ENCODE results near the gene ERBB3. TPM values are rescaled to one million over a fixed set of nuclear protein-coding genes. Genes with fewer than 3 reads are reported as not detected.

ERBB3 gene
- total and polyA plus RNA-seq, 2 of the 8 experiments (the other 6 are each of a cell fraction or from before 2014, with no cell fraction given): 33.9 to 52.4 TPM

GRCh38 chr12:56151672-56152131 is 71.7 kb downstream of the ERBB3 start (continued):
- no peak for TF ChIP-seq ATF2 (IDR thresholded peaks at IDR 0.05; ENCODE audit: low read length)
- TF ChIP-seq SUZ12 (IDR thresholded peaks at IDR 0.05; ENCODE audit: low read length): no peak
- TF ChIP-seq NANOG (IDR thresholded peaks at IDR 0.05; ENCODE audit: insufficient read depth, low read depth, low read length, poor library complexity, severe bottlenecking): no peak
- TF ChIP-seq ZNF274 (IDR thresholded peaks at IDR 0.05; ENCODE audit: borderline replicate concordance, extremely low read depth, low read length): no peak
- no peak for TF ChIP-seq CBX8 (IDR thresholded peaks at IDR 0.05; ENCODE audit: borderline replicate concordance, low read depth, low read length)
- TF ChIP-seq TBP (IDR thresholded peaks at IDR 0.05; ENCODE audit: low read depth, low read length): peak; percentile 26; the same call in 1 of the 2 replicates
- no peak for TF ChIP-seq CHD1 (IDR thresholded peaks at IDR 0.05; ENCODE audit: low read depth, low read length)
- TF ChIP-seq TAF1 (IDR thresholded peaks at IDR 0.05; ENCODE audit: low read depth, low read length): 0 out of 2 replicates have a peak, but pooled peaks have one; percentile 52
- no peak for TF ChIP-seq FOSL1 (IDR thresholded peaks at IDR 0.05; ENCODE audit: insufficient read depth, low read depth, low read length)
- no peak for TF ChIP-seq ASH2L (IDR thresholded peaks at IDR 0.05; ENCODE audit: low read length)
- TF ChIP-seq KDM4A (IDR thresholded peaks at IDR 0.05; ENCODE audit: low read depth, low read length, severe bottlenecking): no peak
- TF ChIP-seq KDM5A (IDR thresholded peaks at IDR 0.05; ENCODE audit: low read length): no peak
- no peak for TF ChIP-seq GABPA (IDR thresholded peaks at IDR 0.05; ENCODE audit: borderline replicate concordance, insufficient read depth, low read length)
- TF ChIP-seq CEBPB (IDR thresholded peaks at IDR 0.05; ENCODE audit: low read depth, low read length): no peak
- no peak for TF ChIP-seq RBBP5 (IDR thresholded peaks at IDR 0.05; ENCODE audit: borderline replicate concordance, low read depth, low read length)
- TF ChIP-seq RNF2 (IDR thresholded peaks at IDR 0.05; ENCODE audit: borderline replicate concordance, low read depth, low read length, missing control alignments, poor library complexity, severe bottlenecking): no peak
- TF ChIP-seq YY1 (IDR thresholded peaks at IDR 0.05; ENCODE audit: low read depth, low read length): no peak
- TF ChIP-seq BACH1 (IDR thresholded peaks at IDR 0.05; ENCODE audit: low read length): no peak
- TF ChIP-seq BRCA1 (IDR thresholded peaks at IDR 0.05; ENCODE audit: low read depth, low read length): no peak
- no peak for TF ChIP-seq BCL11A (IDR thresholded peaks at IDR 0.05; ENCODE audit: low read depth in 2 of 2, low read length in 2 of 2)
- no peak for TF ChIP-seq RFX5 (IDR thresholded peaks at IDR 0.05; ENCODE audit: borderline replicate concordance, low read depth, low read length)

All from H1 (cell line).